ENCODE results near the gene TADA2A.

DNA sequence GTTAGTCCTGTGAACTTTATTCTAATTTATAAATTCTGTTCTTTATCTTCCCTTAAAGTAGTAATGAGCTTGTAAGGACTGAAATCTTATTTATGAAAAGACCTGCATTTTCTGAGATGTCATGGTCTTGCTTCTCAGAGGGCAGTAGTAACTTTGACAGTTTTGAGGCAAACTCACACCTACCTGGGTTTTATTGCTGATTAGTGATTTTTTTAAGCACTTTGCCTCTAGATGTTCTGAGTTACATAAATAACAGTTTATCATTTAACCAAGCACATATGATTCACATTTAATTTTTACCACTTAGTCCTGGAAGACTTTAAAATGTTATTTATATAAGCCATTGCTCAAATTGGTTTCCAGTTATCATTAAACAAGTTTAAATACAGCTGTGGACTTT lies 93.7 kb downstream of the TADA2A start:
- TF ChIP-seq, protein P1, sequence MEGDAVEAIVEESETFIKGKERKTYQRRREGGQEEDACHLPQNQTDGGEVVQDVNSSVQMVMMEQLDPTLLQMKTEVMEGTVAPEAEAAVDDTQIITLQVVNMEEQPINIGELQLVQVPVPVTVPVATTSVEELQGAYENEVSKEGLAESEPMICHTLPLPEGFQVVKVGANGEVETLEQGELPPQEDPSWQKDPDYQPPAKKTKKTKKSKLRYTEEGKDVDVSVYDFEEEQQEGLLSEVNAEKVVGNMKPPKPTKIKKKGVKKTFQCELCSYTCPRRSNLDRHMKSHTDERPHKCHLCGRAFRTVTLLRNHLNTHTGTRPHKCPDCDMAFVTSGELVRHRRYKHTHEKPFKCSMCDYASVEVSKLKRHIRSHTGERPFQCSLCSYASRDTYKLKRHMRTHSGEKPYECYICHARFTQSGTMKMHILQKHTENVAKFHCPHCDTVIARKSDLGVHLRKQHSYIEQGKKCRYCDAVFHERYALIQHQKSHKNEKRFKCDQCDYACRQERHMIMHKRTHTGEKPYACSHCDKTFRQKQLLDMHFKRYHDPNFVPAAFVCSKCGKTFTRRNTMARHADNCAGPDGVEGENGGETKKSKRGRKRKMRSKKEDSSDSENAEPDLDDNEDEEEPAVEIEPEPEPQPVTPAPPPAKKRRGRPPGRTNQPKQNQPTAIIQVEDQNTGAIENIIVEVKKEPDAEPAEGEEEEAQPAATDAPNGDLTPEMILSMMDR (IDR thresholded peaks at IDR 0.05), result no peak
- no peak for TF ChIP-seq POLR2A (IDR thresholded peaks at IDR 0.05)
